T-helper 1 cell treated with Interleukin-12 subunit alpha and Interleukin-12 subunit beta and Interleukin-4 antibody, amounts not matched to agents 30 μg/mL and 1 μg/mL, for 36 hours (primary cell): ENCODE data around the gene TXNDC16.

Source experiments
- H3K27ac Mint-ChIP-seq: one replicate; pipeline ENCODE4 v1.8.0; 2021; ENCODE audit warnings: mild to moderate bottlenecking, mixed read lengths
- H3K27me3 Mint-ChIP-seq: one replicate; pipeline ENCODE4 v1.8.0; 2021; ENCODE audit warnings: low read depth, mixed read lengths
- H3K36me3 Mint-ChIP-seq: one replicate; pipeline ENCODE4 v1.8.0; 2021; ENCODE audit warnings: low read depth, mixed read lengths
- H3K4me1 Mint-ChIP-seq: one replicate; pipeline ENCODE4 v1.8.0; 2021; ENCODE audit warnings: low read depth, mixed read lengths
- H3K4me3 Mint-ChIP-seq: one replicate; pipeline ENCODE4 v1.8.0; 2021; ENCODE audit warnings: mild to moderate bottlenecking, moderate library complexity, mixed read lengths
- H3K9me3 Mint-ChIP-seq: one replicate; pipeline ENCODE4 v1.8.0; 2021; ENCODE audit warnings: mixed read lengths

The TXNDC16 gene

GRCh38 chr14:52399921-52400595, 152.2 kb downstream of the TXNDC16 start:
- H3K27me3 Mint-ChIP-seq: no peaks in the 10 kb centered on the region
- H3K4me1 Mint-ChIP-seq: peaks cover 67% of the 10 kb centered on the region
- H3K4me3 Mint-ChIP-seq: peak overlapping the region; percentile 39
- peak overlapping the region; percentile 59 for H3K27ac Mint-ChIP-seq
- peaks cover 32% of the 10 kb centered on the region for H3K9me3 Mint-ChIP-seq
- H3K36me3 Mint-ChIP-seq: peaks cover 31% of the 10 kb centered on the region

- Mint-ChIP-seq H3K27me3 (no peaks in the 10 kb centered on the region), H3K36me3 (peaks cover 28% of the 10 kb centered on the region), H3K9me3 (peaks cover 27% of the 10 kb centered on the region), H3K4me3 (no peak overlapping the region), H3K27ac (no peak overlapping the region), H3K4me1 (peaks cover 63% of the 10 kb centered on the region)
Measured at GRCh38 chr14:52399104-52399503, 153.2 kb downstream of the TXNDC16 start.

GRCh38 chr14:52397844-52398243, 154.5 kb downstream of the TXNDC16 start:
- peaks cover 29% of the 10 kb centered on the region for H3K36me3 Mint-ChIP-seq
- H3K9me3 Mint-ChIP-seq: peaks cover 27% of the 10 kb centered on the region
- peaks cover 59% of the 10 kb centered on the region for H3K4me1 Mint-ChIP-seq
- no peak overlapping the region for H3K4me3 Mint-ChIP-seq
- no peak overlapping the region for H3K27ac Mint-ChIP-seq
- no peaks in the 10 kb centered on the region for H3K27me3 Mint-ChIP-seq

DNA sequence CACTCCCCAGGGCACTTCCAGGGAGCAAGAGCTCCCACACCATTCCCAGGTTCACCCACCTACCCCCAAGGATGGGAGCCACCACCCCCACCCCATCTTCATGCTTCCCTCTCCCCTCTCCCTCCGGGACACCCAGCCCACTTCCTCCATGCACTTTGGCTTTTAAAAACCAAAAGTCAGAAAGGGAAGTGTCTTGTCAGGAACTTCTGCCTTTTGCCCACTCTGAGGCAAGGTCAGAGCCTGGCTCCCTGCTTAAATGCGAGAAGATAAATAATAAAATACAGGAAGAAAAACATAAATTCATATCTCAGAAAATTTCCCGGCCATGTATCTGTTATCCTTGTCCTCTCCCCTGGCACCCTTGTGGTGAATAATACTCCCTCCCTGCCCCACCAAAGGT, 156.6 kb downstream of the TXNDC16 start:
- Mint-ChIP-seq H3K9me3 (peaks cover 32% of the 10 kb centered on the region), H3K27me3 (peaks cover 7% of the 10 kb centered on the region), H3K4me1 (peaks cover 38% of the 10 kb centered on the region), H3K4me3 (no peak overlapping the region), H3K27ac (peak overlapping the region; percentile 64), H3K36me3 (peaks cover 24% of the 10 kb centered on the region)

GRCh38 chr14:52391881-52392615, 160.3 kb downstream of the TXNDC16 start:
- Mint-ChIP-seq H3K27ac (no peak overlapping the region), H3K36me3 (peaks cover 18% of the 10 kb centered on the region), H3K9me3 (peaks cover 21% of the 10 kb centered on the region), H3K4me1 (peaks cover 21% of the 10 kb centered on the region), H3K4me3 (no peak overlapping the region), H3K27me3 (peaks cover 13% of the 10 kb centered on the region)
